Stomach (tissue), 4 donors: ENCODE results near the gene CERS4.

ENCODE experiments used
- EP300 ChIP-seq: sonication (generic); formaldehyde crosslinking; IDR thresholded peaks from one replicate; pipeline ENCODE4 v1.6.1; 2017; ENCODE audit warnings: antibody characterized with exemption
- TF ChIP-seq, protein P1 (sequence below), 7 experiments: fragments of 450-650 bp in 4 of 7; fragments of 200-600 bp in 3 of 7; sonication (generic) in 3 of 7; IDR thresholded peaks; one replicate each; pipeline ENCODE4 v1.5.1; 2016 to 2019; ENCODE audit warnings: antibody characterized with exemption in 7 of 7, control low read depth in 2 of 7, mild to moderate bottlenecking in 1 of 7

DNA sequence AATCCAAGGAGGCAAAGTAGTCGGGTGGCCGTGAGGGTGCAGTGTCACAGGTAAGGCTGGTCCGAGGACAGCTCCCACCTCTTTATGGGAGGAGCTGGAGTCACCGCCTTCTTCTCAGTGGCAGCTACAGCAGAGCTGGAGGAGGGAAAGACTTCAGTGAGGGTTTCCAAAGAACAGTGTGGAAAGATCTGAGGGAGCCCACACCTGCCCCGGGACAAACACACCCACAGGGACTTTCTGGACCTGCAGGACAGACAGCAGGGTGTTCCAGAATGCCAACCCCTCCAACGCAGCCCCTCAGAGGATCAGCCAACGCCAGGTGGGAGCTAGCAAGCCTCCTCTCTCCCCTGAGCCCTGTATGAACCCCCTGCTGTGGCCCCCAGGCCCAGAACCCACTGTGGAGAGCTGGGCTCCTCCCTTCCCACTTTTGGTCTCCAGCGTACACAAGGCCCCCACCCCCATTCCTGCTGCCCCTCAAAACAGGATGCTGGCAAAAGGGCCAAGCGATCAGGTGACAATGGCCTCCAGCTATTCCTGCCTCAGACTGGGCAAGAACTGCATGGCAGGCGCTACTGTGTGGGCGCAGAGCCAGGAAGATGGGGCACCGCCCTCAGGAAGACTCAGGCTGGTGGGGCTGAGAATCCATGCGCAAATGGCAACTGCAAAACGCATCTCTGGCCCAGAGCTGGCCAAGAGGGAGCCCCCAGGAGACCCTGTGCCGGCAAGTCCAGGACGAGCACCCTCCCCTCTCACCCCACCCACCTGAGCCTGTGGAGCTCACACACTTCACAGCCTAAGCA is 102.5 kb downstream of the CERS4 start:
- TF ChIP-seq, protein P1, sequence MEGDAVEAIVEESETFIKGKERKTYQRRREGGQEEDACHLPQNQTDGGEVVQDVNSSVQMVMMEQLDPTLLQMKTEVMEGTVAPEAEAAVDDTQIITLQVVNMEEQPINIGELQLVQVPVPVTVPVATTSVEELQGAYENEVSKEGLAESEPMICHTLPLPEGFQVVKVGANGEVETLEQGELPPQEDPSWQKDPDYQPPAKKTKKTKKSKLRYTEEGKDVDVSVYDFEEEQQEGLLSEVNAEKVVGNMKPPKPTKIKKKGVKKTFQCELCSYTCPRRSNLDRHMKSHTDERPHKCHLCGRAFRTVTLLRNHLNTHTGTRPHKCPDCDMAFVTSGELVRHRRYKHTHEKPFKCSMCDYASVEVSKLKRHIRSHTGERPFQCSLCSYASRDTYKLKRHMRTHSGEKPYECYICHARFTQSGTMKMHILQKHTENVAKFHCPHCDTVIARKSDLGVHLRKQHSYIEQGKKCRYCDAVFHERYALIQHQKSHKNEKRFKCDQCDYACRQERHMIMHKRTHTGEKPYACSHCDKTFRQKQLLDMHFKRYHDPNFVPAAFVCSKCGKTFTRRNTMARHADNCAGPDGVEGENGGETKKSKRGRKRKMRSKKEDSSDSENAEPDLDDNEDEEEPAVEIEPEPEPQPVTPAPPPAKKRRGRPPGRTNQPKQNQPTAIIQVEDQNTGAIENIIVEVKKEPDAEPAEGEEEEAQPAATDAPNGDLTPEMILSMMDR (IDR thresholded peaks at IDR 0.05): no peak
- no peak for TF ChIP-seq EP300
